Stimulated activated CD4-positive, alpha-beta T cell treated with anti-CD3 and anti-CD28 coated beads, Interleukin-2, amount 100 ng/mL, for 24 hours (primary cell): ENCODE results near the gene GNAO1.

Source experiments
- DNase-seq, 2 donors: peaks; one replicate each; pipeline ENCODE4 v3.0.0-alpha.2; 2020

Gene GNAO1

DNA sequence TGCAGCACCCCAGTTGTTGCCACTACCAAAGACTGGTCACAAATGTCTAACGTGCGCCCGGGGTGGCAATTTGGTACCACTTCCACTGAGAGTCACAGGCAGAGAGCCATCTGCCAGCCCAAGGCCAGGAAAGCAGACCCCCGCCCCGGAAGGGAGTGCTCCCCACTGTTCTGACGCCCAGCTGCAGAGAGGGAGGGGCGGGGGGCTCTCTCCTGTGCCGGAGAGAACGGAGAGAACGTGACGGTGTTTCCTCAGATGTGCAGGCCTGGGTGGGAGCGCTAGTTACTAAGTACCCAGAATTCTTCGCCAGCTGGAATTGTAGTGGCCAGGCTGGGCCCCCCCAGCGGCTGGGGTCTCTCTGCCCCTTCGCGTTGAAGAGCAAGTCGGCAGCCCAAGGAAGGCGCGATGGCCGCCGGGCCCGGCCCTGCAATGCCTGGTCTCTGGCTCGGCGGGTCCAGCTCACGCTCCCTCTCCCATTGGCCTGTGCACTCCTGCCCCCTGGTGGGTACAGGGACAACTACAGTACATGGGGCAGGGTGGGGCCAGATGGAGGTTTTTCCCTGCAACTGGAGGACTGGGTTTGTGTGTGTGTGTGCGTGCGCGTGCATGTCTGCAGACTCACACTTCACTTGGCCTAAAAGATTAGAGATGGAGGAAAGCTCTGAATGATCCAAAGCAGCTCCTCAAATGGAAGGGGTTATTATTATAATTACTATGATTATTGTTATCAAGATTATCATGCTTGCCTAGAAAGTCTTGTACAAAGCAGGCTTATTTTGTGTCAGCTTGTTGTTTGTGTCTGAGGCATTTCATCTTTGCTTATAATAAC lies 126.9 kb downstream of the GNAO1 start:
- DNase-seq: peak; percentile 81 to 84

DNA sequence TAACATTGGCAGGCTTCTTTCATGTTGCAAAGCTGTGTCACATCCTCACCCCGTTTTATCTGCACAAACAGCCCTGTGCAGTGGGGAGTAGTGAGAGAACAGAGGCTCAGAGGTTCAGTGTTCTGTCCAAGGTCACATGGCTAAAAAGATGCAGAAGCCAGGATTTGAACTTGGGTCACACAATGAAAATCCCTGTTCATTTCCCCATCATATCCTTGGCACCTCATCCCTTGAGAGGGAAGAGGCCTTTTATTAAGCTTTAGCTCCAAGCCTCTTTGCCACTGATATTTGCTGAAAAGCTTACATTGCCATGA lies 127.5 kb downstream of the GNAO1 start:
- DNase-seq: no peak

DNA sequence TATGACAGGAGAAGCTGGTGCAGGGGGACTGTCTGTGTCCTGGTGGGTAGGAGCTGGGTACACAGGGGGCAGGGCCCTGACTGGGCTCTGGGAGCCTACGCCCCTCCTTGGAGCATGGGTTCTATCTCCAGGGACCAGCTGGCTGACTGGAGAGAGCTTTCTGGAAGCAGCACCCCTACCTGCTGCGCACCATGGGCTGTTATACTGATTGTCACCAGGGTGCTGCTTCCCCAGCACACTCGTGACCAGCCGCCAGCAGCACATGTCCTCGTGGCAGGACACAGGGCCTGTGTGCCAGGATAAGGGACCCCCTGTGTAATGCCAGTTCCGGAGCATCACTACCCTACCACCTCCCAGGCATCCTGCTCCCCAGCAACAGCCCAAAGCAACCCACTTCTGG lies 128.1 kb downstream of the GNAO1 start:
- no peak for DNase-seq

DNA sequence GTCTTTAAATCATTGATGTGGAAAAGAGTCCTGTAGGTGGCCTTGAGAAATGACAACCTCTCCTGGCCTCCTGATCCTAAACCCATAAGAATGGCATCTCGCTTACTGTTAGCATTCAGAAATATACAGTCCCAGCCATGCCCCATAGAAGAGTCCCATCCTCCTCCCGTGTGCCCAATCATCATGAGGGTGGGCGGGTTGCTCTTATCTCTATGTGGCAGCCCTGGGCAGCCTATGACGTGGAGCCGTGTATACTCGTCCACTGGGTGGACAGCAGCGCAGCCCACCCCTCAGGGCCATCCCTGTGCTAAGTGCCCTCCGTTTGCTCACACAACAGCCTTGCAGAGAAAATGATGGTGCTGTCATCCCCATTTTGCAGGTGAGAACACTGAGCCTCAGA lies 128.8 kb downstream of the GNAO1 start:
- DNase-seq: no peak

DNA sequence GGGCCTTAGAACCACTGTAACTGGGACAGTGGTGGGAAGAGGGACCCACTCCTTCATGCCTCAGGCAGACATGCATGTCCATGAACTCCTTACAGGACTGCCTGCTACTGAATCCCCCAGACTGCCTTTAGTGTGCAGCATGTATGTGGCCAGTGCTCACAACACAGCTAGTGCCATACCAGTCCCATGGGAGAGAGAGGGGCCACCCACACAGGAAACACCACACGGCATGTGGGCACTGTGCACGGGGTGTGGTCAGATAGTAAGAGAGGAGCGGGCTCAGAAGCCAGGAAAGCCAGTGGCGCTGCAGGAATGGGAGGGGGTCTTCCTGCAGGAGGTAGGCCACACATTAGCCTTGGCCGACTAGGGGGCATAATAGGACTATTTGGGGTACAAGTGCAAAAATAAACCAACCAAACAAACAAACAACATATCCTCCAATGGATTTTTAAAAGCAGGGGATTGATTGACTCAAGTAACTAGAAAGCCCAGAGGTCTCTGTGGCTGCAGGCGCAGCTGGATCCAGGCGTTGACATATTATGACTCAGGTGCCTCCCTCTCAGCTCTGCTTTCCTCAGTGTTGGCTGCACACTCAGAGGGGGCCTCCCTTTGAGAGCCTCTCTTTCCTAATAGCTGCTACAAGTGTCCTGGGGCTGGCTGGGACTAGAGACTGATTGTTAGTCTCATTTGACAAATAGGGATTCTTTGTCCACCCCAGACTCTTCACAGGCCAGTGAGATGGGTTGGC lies 129.7 kb downstream of the GNAO1 start:
- DNase-seq: no peak

DNA sequence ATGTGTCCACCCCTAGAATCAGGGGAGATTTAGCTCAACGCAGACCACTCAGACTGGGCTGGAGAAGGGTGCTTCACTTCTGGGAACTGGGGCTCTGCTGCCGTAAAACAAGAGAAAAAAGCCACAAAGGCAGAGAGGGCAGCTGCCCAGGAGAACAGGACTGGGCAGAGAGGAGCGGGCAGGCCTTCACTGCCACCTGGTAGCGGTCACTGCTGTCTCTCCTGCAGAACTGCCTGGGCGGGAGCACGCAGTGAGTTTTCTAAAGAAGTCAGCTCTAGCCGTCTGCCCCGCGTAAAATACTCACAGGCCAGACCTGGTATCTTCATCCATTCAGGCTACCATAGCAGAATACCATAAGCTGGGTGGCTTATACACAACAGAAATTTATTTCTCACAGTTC lies 130.3 kb downstream of the GNAO1 start:
- DNase-seq: no peak

DNA sequence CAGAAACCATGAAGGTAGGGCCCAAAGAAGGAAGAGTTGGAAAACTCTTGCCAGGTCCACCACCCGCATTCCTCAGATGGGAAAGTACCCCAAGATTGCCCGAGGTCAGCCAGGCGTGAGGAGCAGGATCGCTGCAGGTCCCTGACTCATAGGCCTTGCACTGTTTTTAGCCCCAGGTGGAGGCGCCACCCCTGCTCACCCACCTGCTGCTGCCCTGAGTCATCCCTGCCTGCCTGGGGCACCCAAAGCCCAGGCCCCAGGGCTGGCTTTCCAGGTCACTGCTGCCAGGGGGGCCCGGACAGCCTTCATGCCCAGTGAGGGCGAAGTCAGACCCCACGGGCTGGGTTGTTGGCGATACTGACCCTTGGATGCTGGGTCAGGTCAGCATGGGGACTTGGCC lies 133.1 kb downstream of the GNAO1 start:
- no peak for DNase-seq

DNA sequence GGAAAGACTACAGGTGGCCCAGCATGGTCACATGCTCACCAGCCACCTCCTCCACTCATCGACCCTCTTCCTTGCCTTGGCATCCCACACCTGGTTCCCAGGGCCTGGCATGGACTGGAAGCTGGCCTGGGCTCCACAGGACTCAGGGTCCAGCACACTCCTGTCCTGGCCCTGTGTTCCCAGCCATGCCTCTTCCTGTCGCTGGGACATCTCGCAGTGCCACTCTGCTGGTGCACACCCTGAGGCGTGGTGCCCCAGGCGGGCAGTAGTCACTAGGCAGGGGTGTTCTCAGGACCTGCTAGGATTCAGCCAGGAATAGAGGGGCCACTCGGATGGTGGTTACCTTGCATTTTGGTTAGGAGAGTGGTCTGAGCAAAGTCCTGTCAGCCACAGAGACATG lies 134.7 kb downstream of the GNAO1 start:
- DNase-seq: no peak

DNA sequence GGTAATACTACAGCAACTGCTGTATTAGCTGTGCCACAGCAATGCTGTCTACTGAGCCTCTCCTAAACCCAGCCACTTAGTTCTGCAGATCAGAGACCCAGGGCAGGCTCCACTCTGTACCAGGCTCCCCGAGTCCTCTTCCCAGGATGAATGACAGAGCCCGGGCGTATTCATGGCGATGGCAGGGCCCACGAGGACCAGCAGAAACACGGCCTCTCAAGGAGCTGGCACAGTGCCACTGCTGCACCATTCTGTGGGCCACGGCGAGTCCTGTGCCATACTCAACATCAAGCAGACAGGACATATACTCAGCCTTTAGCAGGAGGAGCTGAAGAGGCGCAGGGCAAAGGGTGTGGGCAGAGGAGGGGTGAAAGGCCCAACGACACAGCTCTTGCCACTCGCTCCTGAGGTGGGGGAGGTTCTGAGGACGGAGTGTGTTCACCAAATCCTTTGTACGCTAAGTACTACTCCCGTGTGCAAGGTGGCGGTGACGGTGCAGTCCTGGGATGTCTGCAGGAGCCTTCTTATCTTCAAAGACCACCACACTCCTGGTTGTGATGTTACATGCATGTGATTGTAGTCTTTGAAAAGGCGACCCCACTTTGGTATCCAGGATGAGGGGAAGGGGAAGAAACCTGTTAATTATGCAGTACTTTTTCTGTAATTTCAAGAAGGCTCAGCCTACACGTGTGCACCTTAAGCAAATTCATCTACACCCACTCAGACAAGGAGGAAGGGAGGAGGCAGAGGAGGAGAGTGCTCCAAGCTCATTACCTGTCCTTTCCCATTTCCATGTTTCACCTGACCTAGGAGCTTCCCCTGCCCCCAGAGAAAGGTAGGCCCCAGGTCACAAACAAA lies 136.0 kb downstream of the GNAO1 start:
- DNase-seq: no peak

DNA sequence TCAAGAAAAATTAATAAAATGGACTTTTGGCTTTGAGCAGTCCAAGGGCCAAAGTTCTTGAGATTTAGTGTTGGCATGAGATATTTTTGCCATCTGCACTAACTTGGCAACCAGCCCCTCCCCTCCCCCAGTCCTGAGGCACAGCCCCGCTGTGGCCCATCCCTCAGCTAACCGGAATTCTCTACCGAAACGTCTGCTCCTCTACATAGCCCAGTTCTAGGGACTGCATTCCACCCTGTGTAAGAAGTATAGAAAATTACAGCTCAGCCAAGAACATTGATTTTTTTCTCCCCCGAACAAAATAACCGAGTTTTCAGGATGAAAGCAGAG lies 136.6 kb downstream of the GNAO1 start:
- DNase-seq: no peak

DNA sequence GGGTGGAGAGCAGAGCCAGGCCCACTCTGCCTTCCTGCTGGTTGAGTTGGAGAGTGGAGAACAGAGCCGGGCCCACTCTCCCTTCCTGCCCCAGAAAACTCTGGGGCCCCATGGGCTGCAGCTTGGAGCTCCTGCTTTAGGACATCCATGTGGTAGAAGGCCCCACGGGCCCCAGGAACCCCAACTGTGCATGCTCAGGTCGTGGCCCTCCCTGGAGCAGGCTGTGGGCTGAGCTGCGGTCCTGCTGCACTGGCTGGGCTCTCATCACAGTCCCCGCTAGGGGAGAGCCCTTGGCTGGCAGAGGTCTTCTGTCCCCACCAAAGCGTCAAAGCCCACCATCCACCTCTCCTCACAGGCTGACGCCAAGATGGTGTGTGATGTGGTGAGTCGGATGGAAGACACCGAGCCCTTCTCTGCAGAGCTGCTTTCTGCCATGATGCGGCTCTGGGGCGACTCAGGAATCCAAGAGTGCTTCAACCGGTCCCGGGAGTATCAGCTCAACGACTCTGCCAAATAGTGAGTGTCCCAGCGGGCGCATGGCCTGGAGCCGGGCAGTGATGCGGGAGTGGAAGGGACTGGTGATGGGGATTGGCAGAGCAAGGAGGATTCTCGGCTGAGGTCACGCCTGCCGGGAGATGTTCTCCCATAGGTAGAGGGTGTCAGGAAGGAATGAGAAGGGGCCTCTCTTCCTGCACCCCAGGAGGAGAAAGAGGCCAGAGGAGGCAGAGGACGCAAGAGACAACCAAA lies 137.2 kb downstream of the GNAO1 start:
- DNase-seq: no peak

DNA sequence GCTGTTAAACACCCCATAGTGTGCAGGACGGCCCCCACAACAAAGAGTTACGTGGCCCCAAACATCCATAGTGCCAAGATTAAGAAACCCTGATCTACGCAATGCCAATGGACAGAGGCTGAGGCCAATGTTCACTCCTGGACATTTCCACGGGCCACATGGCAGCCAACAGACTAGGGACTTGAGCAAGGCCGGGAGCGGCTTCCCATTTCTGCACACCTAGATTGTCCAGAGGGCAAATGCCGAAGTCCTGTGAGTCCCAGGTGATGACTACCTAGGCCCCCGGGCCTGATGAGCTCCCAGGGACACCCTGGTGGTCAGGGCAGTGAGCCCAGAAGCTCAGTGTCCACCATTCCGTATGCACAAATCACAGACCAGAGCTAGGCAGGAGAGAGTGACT lies 138.6 kb downstream of the GNAO1 start:
- no peak for DNase-seq

DNA sequence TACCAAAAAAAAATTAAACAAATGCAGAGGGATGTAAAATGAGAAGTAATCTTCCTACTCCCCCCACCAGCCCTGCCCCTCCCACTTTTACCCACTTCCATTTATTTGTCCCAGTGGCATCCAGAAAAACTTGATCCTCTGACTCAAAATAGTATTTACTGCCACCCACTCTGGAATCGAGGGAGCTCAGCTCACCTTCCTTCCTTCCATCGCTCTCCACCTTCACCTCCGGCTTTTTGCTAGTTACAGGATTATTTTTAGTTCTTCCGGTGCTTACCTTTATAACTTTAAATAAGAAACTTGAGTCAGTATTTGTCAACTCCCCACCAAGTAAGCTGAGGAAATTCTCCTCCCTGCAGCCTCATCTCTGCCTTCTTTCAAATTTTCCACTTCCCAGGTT lies 139.2 kb downstream of the GNAO1 start:
- DNase-seq: no peak

DNA sequence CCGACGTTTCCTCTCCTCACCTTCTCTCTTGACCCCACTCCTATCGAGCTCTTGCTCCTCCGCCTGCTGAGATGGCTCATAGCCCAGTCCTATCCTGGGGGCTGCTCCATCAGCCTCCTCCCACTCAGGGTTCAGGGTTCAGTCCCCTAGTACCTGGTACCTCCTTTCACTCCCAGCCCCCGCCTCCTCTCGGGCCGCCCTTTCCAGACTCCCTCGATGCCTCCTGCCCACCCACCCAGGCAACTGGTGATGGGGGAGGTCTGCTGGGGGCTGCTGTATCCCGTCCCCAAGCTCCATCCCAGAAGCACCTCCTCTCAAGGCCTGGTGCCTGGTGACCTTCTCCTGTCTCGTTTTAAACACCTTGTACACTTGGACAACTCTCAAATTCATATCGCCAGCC lies 140.1 kb downstream of the GNAO1 start:
- DNase-seq: no peak

DNA sequence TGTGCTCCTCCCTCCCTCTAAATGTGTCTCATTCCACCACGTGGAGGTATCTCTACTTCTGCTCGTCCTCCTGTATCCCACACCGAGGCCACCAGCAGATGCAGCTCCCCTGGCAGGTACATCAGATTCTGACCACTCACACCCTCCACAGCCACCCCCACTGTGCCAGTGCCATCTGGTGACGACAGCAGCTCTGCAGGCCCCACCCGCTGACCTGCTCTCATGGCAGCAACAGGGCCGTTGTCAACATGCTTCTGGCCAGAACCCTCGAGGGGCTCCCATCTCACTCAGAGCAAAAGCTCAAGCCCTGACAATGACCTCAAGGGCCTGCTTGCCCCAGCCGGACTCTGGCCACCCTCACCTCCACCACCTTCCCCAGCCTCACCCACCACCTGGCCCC lies 140.6 kb downstream of the GNAO1 start:
- DNase-seq: no peak

DNA sequence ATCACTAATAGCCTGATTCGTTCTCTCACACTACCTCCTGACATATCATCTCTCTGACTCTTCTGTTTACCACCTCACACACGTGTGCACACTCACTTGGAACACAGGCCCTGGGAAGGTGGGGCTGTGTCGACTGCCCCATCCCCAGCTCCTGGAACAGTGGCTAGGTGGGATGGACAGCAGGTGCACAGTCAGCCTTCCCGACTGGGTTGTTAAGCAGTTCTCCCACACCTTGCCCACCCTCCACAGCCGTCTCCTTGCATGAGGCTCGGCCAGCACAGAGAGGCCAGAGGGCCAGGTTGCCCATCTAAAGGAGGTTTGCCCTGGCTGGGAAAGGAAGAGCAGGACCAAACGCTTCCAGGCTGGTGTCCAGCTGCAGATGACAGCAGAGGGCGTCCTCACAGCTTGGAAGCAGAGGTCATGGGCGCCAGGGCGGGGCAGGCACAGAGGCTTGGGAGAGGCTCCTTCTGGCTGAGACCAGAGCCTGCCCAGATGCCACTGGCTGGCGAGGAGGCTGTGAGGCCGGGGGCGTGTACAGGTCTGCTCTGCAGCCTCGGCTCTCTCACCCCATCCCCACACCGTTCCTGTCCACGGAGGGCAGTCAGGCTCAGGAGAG lies 141.3 kb downstream of the GNAO1 start:
- no peak for DNase-seq

DNA sequence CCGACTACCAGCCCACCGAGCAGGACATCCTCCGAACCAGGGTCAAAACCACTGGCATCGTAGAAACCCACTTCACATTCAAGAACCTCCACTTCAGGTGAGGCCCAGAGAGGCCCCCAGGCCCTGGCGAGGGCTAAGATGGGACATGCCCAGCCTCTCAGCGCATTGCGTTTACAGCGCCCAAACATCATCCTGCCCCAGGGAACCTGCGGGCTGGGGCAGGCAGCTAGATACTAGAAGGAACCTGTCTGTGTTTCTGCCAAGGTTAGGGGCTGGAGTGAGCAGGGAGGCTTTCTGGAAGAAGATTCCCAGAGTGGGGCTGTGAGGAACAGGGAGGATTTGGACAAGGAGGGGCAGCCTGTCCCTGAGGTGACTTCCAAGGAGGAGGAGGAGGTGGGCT lies 143.5 kb downstream of the GNAO1 start:
- DNase-seq: no peak

DNA sequence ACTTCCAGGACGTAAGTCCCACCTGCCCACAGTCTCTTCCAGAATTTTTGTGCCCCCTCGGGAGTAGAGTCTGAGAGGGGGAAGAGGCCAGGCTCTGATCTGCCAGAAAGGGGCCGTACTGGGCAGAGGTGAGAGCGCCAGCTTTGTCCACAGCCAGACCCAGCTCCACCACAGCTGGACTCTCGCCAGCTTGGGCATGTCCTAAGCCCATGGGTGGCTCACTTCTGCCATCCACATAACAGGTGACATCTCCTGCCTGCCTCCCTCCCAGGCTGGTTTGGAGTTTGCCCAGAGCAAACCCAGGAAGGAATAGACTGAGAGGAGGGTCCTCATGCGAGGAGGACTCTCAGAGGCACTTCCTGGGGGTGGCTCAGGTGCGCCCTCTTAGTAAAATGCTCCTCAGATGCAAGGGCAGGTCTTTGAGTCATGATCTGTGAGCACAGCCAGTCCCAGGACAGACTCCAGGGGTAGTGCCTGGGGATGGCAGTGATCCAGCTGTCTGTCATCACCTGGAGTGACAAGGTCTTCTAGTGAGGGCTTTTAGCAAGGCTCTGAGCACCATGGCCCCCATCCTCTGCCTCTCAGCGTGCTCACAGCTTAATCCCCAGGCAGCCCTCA lies 144.9 kb downstream of the GNAO1 start:
- DNase-seq: no peak

DNA sequence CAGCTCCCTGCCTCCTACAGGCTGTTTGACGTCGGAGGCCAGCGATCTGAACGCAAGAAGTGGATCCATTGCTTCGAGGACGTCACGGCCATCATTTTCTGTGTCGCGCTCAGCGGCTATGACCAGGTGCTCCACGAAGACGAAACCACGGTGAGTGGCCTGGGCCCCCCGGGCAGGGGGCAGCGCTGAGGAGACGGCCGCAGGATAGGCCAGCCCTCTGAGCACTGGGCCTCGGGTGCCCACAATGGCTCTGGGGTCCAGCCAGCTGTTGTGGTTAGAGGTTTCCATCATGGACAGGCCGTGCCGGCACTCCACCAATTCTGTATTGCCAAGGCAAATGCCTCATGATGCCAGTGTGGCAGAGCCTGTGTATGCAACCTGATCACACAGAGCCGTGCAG lies 145.4 kb downstream of the GNAO1 start:
- DNase-seq: no peak

DNA sequence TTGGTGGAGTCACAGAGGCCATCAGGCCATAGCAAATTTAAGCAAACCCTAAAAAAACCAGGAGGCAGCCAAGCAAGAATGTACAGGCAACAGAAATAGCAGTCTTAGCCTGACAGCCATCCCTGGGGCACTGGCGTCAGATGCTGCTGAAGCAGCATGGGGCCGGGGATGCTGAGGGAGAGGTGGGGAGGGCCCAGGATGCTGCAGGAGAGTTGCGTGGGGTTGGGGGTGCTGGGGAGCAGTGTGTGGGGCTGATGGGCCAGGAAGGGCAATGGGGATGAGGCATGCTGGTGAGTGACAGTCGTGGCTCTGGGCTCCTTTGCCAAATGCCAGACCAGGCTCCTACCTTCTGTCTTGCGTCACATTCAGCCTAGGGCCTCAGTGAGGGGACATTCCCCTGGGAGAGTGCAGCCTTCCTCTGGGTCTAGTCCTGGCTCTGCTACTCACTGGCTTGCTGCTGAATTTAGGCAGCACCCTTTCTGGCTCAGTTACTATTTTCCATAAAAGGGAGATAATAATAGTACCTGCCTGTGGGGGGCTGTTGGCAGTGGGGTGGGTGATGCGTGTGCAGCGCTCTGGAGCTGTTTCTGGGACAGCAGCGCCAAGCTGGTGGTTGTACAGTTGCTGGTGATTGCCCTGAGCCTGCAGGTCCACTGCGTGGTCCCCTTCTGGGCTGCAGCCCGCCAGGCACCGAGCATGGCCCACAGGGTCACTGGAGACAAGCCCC lies 146.0 kb downstream of the GNAO1 start:
- no peak for DNase-seq

DNA sequence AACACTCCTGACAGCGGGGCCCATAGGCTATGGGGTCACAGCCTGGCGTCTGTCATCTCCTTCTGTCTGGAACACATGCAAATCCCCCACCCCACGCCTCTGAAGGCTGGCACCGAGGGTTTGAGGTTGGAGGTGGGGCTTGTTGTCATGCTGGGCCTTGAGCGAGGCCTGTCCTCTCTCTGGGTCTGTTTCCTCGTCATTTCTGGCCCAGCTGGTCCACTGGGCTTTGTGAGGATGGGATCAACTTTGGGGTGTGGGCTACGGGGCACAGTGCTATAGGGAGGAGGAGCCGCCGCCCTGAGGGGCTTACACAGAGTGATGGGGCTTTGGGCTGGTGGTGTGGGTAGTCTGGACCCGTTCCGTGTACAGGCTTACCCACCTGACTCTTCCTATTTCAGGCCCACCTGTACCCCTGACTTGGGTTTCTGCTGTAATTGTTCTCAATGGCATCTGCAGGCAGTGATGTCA lies 146.6 kb downstream of the GNAO1 start:
- no peak for DNase-seq
